Activated CD8-positive, alpha-beta T cell treated with anti-CD3 and anti-CD28 coated beads for 36 hours (primary cell): ENCODE results near the gene CLHC1. TPM values are rescaled to one million over a fixed set of nuclear protein-coding genes. Genes with fewer than 3 reads are reported as not detected.

Experiments
- ATAC-seq: fragments of 200-7000 bp; cut with Tn5 transposase; one replicate; pipeline ENCODE4 v1.10.0; 2021; ENCODE audit warnings: mild to moderate bottlenecking, moderate library complexity
- CTCF ChIA-PET: fragments of 350-600 bp; sonication (Branson Sonifier 250); formaldehyde crosslinking; loops from one replicate; lab custom pipeline; 2021; ENCODE audit warnings: antibody characterized with exemption; lab: Charles Lee
- POLR2A ChIA-PET: fragments of 350-600 bp; sonication (Branson Sonifier 250); formaldehyde crosslinking; loops from one replicate; lab custom pipeline; 2021; ENCODE audit warnings: antibody characterized with exemption; lab: Charles Lee
- DNase-seq: peaks from one replicate; pipeline ENCODE4 v3.0.0-alpha.2; 2020
- H3K27ac Mint-ChIP-seq: one replicate; pipeline ENCODE4 v1.8.0; 2021; ENCODE audit warnings: mild to moderate bottlenecking, mixed read lengths
- H3K27me3 Mint-ChIP-seq: one replicate; pipeline ENCODE4 v1.8.0; 2021; ENCODE audit warnings: mixed read lengths
- H3K36me3 Mint-ChIP-seq: one replicate; pipeline ENCODE4 v1.8.0; 2021; ENCODE audit warnings: low read depth, mixed read lengths
- H3K4me1 Mint-ChIP-seq: one replicate; pipeline ENCODE4 v1.8.0; 2021; ENCODE audit warnings: low read depth, mixed read lengths
- H3K4me3 Mint-ChIP-seq: one replicate; pipeline ENCODE4 v1.8.0; 2021; ENCODE audit warnings: mild to moderate bottlenecking, moderate library complexity, mixed read lengths
- H3K9me3 Mint-ChIP-seq: one replicate; pipeline ENCODE4 v1.8.0; 2021; ENCODE audit warnings: mixed read lengths
- CTCF ChIP-seq: fragments of 200-600 bp; IDR thresholded peaks from one replicate; pipeline ENCODE4 v1.8.0; 2022; ENCODE audit warnings: antibody characterized with exemption, mild to moderate bottlenecking
- intact Hi-C: fragments of 100-400 bp; cut with micrococcal nuclease; formaldehyde crosslinking; loops from one replicate; pipeline ENCODE4 v1.10.0; 2022
- total RNA-seq, 2 experiments: library from RNA; stranded (reverse); gene quantifications; one replicate each; pipeline ENCODE4 v1.2.3, GENCODE V29; 2021

Gene CLHC1
- total RNA-seq, 2 experiments from 2014 or later, result 4.2 to 5.6 TPM

GRCh38 chr2:55169359-55169758, 62.7 kb downstream of the CLHC1 start:
- CTCF ChIA-PET, result interaction anchor here (0.7 to 4.5 kb wide), 22 partner anchors 8 to 446 kb away, joined by 3 to 33 read pairs (median 7); partner anchors contain the start of genes EML6, RPS27A and RTN4

GRCh38 chr2:55168221-55169154, 63.6 kb downstream of the CLHC1 start:
- H3K36me3 Mint-ChIP-seq, result no peaks in the 10 kb centered on the region
- CTCF ChIA-PET, result interaction anchor here (0.6 to 4.5 kb wide), 42 partner anchors 9 to 445 kb away, joined by 3 to 33 read pairs (median 4); partner anchors contain the start of genes EML6, RPS27A and RTN4
- no peak overlapping the region for H3K4me3 Mint-ChIP-seq
- no peaks in the 10 kb centered on the region for H3K27me3 Mint-ChIP-seq
- H3K4me1 Mint-ChIP-seq, result peaks cover 3% of the 10 kb centered on the region
- no peaks in the 10 kb centered on the region for H3K9me3 Mint-ChIP-seq
- POLR2A ChIA-PET, result interaction anchor here (0.9 kb wide), 1 partner anchor 15 kb away, joined by 3 read pairs; no protein-coding TSS in a partner anchor
- no peak overlapping the region for H3K27ac Mint-ChIP-seq
- ATAC-seq, result peak; percentile 71
- TF ChIP-seq CTCF, result peak; percentile 76
- peak; percentile 59 for DNase-seq
- intact Hi-C loops, result loop anchor here (1.0 to 10.0 kb wide), 2 partner anchors 153 to 264 kb away; no protein-coding TSS in a partner anchor

More at GRCh38 chr2:55169359-55169758, 62.7 kb downstream of the CLHC1 start:
- Mint-ChIP-seq H3K27me3 (no peaks in the 10 kb centered on the region), H3K27ac (no peak overlapping the region), H3K4me3 (no peak overlapping the region), H3K36me3 (no peaks in the 10 kb centered on the region), H3K9me3 (no peaks in the 10 kb centered on the region), H3K4me1 (peaks cover 3% of the 10 kb centered on the region)
- intact Hi-C loops, result loop anchor here (10.0 kb wide), 1 partner anchor 265 kb away; no protein-coding TSS in a partner anchor
- no peak for TF ChIP-seq CTCF
- POLR2A ChIA-PET, result no interaction called here
- ATAC-seq (no peak), DNase-seq (no peak)

GRCh38 chr2:55165626-55166025, 66.5 kb downstream of the CLHC1 start:
- H3K4me3 Mint-ChIP-seq, result no peak overlapping the region
- DNase-seq (no peak), ATAC-seq (no peak)
- no peak overlapping the region for H3K27ac Mint-ChIP-seq
- no peak for TF ChIP-seq CTCF
- intact Hi-C loops, result loop anchor here (10.0 kb wide), 1 partner anchor 261 kb away; no protein-coding TSS in a partner anchor
- CTCF ChIA-PET, result interaction anchor here (0.9 to 2.2 kb wide), 4 partner anchors 9 to 327 kb away, joined by 4 to 8 read pairs (median 4); no protein-coding TSS in a partner anchor
- H3K9me3 Mint-ChIP-seq, result no peaks in the 10 kb centered on the region
- POLR2A ChIA-PET, result no interaction called here
- H3K4me1 Mint-ChIP-seq, result peaks cover 3% of the 10 kb centered on the region
- no peaks in the 10 kb centered on the region for H3K36me3 Mint-ChIP-seq
- H3K27me3 Mint-ChIP-seq, result no peaks in the 10 kb centered on the region

GRCh38 chr2:55164534-55165480, 67.3 kb downstream of the CLHC1 start:
- Mint-ChIP-seq H3K4me1 (peaks cover 3% of the 10 kb centered on the region), H3K27me3 (no peaks in the 10 kb centered on the region), H3K9me3 (no peaks in the 10 kb centered on the region), H3K4me3 (no peak overlapping the region), H3K36me3 (no peaks in the 10 kb centered on the region), H3K27ac (no peak overlapping the region)
- no peak for TF ChIP-seq CTCF
- CTCF ChIA-PET, result interaction anchor here (0.9 to 2.2 kb wide), 4 partner anchors 9 to 326 kb away, joined by 3 to 8 read pairs (median 4); no protein-coding TSS in a partner anchor
- intact Hi-C loops, result loop anchor here (10.0 kb wide), 1 partner anchor 260 kb away; no protein-coding TSS in a partner anchor
- ATAC-seq (no peak), DNase-seq (no peak)
- POLR2A ChIA-PET, result no interaction called here
